Measurements from ENCODE around the gene SFXN5. TPM values are rescaled to one million over a fixed set of nuclear protein-coding genes. Genes with fewer than 3 reads are reported as not detected.

The SFXN5 gene
- total RNA-seq, 1 donor from 2014 or later: 19.0 TPM

- no peak for DNase-seq (ENCODE audit: low spot score)
These were observed 127.7 kb downstream of the SFXN5 start for GRCh38 chr2:72943540-72944395.

GRCh38 chr2:72942881-72943418, 128.6 kb downstream of the SFXN5 start:
- DNase-seq (ENCODE audit: low spot score): no peak

- DNase-seq (ENCODE audit: low spot score): no peak
These were observed 129.2 kb downstream of the SFXN5 start for GRCh38 chr2:72942293-72942692.

GRCh38 chr2:72940786-72941185, 130.7 kb downstream of the SFXN5 start:
- DNase-seq (ENCODE audit: low spot score): no peak

- DNase-seq (ENCODE audit: low spot score): no peak
These were observed 131.2 kb downstream of the SFXN5 start for GRCh38 chr2:72940361-72940760.

- no peak for DNase-seq (ENCODE audit: low spot score)
These were observed 133.1 kb downstream of the SFXN5 start for GRCh38 chr2:72938455-72938854.

- DNase-seq (ENCODE audit: low spot score): no peak
These were observed 134.2 kb downstream of the SFXN5 start for GRCh38 chr2:72937356-72937669.

GRCh38 chr2:72936660-72937355, 134.7 kb downstream of the SFXN5 start:
- DNase-seq (ENCODE audit: low spot score): no peak

- no peak for DNase-seq (ENCODE audit: low spot score)
These were observed 135.9 kb downstream of the SFXN5 start for GRCh38 chr2:72935611-72935957.

- peak; percentile 23 for DNase-seq (ENCODE audit: low spot score)
These were observed 136.6 kb downstream of the SFXN5 start for GRCh38 chr2:72934683-72935610.

- no peak for DNase-seq (ENCODE audit: low spot score)
These were observed 137.8 kb downstream of the SFXN5 start for GRCh38 chr2:72933646-72934151.

- DNase-seq (ENCODE audit: low spot score): no peak
These were observed 138.3 kb downstream of the SFXN5 start for GRCh38 chr2:72933207-72933606.

GRCh38 chr2:72932805-72933204, 138.7 kb downstream of the SFXN5 start:
- no peak for DNase-seq (ENCODE audit: low spot score)

- DNase-seq (ENCODE audit: low spot score): peak; percentile 59
These were observed 139.3 kb downstream of the SFXN5 start for GRCh38 chr2:72932045-72932740.

- DNase-seq (ENCODE audit: low spot score): no peak
These were observed 140.1 kb downstream of the SFXN5 start for GRCh38 chr2:72931280-72931910.

- DNase-seq (ENCODE audit: low spot score): no peak
These were observed 142.5 kb downstream of the SFXN5 start for GRCh38 chr2:72929010-72929409.

- no peak for DNase-seq (ENCODE audit: low spot score)
These were observed 143.6 kb downstream of the SFXN5 start for GRCh38 chr2:72927619-72928550.

- no peak for DNase-seq (ENCODE audit: low spot score)
These were observed 144.6 kb downstream of the SFXN5 start for GRCh38 chr2:72926811-72927465.

- DNase-seq (ENCODE audit: low spot score): no peak
These were observed 145.1 kb downstream of the SFXN5 start for GRCh38 chr2:72926368-72926767.
